HG03066 (cell line): ENCODE results near the gene SPATA17.

Source experiments
- ATAC-seq: cut with Tn5 transposase; IDR thresholded peaks from one replicate; pipeline ENCODE4 v1.9.1; 2021; ENCODE audit warnings: low read depth; ENCODE audit not compliant: unreplicated experiment

SPATA17 gene

DNA sequence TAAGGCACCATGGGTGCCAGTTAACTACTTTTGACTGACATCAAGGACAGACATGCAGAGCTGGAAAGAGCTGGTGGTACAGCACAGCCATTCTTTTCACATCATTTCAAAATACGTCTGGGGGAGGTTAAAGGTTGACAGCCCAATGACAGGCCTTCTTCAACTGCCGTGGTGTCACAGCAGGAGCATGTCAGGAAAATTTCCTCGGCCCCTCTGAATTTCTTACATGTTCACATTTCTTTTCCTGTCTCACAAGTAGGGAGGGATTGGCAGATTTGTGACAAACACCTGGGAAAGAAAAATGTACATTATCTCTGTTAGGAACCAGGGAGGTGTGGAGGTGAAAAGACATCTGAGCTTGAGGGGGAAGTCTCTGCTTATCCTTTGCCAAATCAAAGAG, 279.1 kb downstream of the SPATA17 start:
- no peak for ATAC-seq

DNA sequence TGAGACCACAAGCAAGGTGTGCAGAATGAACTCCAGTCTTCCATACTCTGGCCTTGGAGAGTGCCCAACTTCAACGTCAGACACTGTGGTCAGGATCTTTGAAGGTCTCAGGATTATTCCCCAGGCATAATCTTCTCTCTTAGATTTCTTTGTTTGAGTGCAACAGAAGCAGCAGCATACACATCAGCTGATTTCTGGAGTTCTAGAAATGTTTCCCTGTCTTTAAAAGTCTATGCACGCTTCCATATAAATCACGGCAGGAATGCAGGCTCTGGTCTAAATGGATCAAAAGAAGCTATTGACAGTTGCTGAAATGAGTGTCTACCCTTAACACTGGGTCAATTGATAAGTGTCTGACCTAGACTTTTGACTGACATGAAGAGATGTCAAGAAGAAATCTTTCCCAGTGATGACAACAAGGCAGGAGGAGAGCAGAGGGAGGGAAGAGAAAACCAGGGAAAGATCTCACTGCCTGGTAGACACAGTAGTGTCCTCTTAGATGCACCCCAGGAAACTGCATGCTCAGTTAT, 279.7 kb downstream of the SPATA17 start:
- no peak for ATAC-seq

DNA sequence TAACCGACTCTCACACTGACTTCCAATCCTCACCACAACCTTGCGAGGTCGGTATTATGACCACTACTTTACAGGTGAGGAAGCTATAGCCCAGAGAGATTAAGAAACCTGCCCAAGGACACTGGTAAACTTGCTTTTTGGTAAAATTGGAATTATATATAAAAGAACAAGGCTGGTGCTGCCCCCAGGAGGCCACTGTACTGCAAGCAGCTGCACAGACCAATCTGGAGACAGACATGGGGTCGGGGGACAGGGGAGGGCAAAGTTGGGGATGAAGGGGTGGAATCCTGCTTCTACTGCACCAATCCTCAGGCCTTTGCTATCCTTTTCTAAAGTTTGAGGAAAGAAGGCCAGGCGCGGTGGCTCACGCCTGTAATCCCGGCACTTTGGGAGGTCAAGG, 280.8 kb downstream of the SPATA17 start:
- ATAC-seq = no peak

DNA sequence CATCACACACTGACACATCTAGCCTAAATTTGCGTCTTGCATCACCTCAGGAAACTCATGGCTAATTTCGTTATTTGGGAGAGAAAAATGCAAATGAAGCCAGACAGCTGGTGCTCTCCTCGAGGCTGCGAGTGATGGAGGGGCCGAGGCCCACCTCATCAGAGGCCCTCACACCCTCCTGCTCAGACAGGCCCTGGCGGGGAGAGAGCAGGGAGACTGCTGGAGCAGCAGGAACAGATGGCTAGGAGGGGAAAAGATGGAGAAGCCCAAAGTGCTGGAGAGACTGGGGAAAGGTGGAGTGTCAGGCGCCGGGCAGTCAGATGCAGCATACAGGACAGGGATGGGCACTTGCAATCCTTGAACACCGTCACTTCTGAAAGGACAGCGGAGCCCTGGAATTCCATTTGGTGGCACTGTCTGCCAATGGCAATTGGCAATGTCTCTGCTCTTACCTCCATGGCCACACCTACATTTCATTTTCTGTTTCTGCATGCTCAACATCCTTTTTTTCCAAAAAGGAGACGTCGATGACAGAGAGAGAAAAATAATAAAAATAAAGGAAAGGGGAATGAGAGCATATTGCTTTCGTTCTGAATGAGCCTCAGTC, 286.2 kb downstream of the SPATA17 start:
- no peak for ATAC-seq

DNA sequence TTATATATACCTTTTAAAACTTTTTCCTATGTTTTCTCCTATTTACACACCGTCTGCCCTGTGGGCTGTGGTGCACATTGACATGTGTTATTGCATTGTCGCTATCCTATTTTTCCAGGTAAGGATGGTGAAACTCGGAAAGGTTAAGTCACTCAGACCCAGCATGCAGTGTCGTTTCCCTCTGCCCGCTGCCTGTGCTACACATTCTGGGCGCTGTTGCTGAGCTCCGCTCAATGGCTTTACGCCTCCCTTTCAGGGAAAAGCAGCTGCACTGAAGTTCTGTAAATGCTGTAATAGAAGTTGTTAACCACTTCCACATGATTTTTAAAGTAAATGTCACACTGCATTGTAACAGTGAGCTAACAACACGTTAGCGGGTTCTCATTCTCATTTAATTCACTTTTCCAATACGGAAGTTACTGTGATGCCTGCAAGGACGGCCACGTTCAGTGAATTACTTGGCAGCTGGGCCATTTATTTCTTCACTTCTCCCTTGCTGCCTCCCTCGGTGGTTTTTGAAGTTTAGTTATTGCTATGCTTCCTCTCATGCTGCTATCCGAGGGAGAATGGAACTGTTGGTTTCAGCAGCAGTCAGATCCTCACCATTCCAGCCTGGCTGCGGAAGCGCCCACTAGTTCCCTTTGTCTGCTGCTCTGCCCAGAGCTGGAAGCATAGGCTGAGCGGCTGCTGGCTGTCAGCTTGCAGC, 288.7 kb downstream of the SPATA17 start:
- no peak for ATAC-seq
